EH (cell line): Measurements from ENCODE around the gene IFNL4.
A peak's percentile ranks its signal among the peaks of the same experiment; 100 is the strongest.
"Not testable (repeated sequence)": the region's sequence is repeated elsewhere in the genome, so short reads cannot be mapped to it uniquely, and the experiment has no call there.

ENCODE experiments used
- DNase-seq: peaks from one replicate; pipeline ENCODE4 v3.0.0-alpha.2; 2015; ENCODE audit warnings: low read depth

IFNL4 gene

DNA sequence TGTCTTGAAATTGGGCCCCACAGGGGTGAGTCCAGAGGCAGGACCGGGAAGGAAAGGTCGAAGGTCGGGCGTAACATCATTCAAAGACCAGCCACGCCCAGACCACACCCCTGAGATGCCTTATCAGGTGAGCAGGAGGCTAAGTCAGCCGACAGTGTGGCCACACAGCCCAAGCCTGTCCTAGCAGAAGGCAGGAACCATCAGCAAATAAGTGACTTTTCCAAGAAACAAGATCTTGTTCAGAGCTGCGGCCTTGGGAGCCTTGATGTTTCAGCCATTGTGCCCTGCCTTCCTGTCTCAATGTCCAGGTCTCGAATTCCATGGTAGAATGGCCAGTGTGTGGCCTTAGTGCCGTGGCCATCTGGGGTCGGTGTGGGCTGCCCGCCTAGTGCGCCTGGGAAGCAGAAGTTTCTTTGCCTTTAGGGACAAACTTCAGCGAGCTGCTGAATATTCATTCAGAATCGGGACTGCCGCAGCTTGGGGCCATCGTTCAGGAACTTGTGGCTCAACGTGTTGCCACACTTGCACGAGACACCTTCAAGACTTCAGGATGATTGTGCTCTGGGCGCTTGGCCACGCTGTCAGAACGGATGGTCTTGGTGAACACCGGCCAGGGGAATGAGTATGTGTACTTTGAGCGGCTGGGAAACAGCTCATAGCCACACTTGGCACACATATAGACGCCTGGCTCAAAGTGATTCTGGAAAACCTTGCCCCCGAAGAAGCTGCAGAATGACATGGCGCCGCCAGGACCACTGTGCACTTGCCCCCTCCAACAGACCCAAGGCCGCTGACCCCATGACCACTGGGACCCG, 6.1 kb upstream of the IFNL4 start:
- no peak for DNase-seq

DNA sequence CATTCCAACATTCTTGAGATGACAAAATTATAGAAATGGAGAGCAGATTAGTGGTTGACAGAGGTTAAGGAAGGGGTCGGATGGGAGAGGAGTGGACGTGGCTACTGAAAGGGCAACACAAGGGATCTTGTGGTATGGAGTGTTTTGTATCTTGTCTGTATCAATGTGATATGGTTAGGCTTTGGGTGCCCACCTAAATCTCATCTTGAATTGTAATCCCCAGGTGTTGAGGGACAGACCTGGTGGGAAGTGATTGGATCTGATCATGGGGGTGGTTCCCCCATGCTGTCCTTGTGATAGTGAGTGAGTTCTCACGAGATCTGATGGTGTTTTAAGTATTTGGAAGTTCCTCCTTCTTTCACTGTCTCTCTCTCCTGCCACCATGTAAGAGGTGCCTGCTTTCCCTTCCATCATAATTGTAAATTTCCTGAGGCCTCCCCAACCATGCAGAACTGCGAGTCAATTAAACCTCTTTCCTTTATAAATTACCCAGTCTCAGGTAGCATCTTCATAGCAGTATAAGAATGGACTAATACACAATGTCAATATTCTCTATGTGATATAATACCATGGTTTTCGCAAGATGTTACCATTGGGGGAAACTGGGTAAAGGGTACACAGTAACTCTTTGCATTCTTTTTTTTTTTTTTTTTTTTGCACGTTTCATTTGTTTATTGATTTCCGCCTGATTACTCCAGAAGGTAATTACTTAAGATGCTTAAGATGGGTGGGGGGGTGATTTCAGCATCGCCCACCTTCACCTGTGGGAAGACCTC, 4.9 kb upstream of the IFNL4 start:
- no peak for DNase-seq

DNA sequence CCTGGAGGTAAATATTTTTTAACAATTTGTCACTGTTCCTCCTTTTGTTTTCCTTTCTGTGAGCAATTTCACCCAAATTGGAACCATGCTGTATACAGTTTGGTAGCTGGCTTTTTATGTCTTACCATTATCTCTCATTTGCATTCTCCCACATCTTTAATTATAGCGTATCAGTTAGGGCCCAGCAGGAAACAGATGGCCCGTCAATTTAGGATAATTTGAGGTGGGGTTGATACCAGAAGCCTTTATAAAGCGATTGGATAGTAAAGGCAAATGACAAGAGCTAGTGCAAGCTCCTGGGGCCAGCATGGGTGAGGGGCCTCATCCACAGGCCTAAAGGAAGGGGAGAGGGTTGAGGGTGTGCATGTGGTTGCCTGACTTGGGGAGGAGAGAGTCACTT, 3.8 kb upstream of the IFNL4 start:
- DNase-seq, result no peak

DNA sequence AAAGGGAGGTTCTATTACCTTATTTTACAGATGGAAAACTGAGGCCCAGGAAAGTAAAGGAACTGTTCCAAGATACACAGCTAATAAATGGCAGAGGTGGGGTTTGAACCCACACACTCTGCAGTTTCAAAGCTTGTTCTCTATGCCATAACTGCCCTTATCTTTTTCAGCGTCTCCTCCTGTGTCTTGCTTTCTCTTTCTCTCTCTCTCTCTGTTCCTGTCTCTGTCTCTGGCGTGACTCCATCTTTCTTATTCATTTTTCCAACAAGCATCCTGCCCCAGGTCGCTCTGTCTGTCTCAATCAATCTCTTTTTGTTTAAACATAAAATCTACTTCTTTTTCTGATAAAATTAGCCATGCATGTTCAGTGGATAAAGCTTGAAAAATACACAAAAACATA, 3.2 kb upstream of the IFNL4 start:
- no peak for DNase-seq

DNA sequence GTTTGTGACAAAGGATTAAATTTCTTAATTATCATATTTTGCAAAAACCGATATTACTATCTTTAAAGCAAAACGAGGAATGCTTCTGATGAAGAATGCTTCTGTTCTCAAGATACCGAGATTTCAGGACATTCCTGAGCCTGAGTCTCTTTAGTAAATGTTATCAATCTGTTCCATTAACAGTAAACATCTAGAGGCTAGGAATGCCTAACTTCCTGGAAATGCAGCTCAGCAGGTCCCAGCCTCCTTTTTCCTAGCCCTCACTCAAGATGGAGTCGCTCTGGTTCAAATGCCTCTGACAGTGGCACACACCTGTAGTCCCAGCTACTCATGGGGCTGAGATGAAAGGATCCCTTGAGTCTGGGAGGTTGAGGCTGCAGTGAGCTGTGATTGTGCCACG, 2.4 kb upstream of the IFNL4 start:
- no peak for DNase-seq

DNA sequence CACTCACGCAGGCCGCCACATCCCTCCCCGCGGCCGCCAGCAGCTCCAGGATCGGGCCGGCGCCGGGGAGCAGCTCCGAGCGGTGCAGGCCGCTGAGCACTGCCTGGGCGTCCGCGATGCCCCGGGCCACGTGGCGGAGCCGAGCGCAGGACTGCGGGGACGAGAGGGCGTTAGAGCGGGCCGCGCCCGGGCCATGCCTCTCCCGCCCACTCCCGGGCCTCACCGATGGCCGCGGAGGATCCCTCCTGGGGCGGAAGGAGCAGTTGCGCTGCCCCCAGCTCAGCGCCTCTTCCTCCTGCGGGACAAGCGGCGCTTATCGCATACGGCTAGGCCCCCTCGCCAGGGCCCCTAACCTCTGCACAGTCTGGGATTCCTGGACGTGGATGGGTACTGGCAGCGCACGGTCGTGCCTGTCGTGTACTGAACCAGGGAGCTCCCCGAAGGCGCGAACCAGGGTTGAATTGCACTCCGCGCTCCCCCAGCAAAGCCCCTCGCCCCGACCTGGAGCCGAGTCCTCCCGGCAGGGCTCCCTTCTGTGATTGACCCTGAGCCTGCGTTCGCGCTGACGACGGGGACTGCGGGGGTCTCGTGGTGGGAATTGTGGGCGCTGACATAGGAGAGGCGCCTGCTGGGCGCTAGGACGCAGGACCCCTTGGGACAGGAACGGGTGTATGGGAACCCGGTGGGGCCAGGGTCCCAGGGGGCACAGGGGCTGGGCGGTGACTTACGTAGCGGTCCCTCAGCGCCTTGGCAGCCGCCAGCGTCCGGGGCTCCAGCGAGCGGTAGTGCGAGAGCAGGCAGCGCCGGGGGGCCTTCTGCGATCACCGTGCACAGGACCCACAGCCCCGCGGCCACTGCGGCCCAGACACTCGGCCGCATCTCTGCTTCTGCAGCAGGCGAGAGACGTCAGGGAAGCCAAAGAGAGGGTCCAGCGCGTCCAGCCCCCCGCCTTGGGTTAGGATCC, 673 bp downstream of the IFNL4 start:
- DNase-seq, result no peak

DNA sequence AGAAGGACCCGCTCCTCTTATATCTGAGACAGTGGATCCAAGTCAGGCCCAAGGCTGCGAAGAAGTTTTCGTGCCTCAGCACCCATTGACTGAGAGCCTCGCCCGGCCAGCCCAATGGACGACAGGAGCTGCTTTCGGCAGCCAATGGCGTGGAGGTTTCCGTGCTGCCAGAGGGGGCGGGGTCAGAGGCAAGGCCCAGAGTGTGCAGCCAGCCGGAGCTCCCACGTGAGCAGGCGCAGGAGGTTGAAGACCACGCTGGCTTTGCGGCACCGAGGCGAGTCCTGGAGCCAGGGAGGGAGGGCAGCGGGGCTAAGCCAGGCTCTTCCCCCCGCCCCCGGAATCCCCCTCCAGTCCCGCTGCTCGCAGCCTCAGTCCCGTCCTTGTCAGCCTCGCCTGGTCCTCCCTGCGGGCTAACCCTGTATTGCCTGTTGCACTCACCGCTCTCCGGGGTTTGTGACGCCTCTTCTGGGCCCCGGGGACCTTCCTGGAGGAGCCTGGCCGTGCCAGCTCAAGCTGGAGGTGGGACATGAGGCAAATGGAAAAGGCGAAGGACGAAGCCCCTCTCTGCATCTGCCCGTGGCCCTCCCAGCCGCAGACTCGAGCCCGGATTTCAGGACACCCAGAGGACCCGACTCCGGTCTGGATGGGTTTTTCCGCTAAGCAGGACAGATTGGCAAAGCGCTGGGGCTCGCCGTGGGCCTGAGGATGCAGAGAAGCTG, 1.5 kb downstream of the IFNL4 start:
- peak; percentile 28 for DNase-seq

DNA sequence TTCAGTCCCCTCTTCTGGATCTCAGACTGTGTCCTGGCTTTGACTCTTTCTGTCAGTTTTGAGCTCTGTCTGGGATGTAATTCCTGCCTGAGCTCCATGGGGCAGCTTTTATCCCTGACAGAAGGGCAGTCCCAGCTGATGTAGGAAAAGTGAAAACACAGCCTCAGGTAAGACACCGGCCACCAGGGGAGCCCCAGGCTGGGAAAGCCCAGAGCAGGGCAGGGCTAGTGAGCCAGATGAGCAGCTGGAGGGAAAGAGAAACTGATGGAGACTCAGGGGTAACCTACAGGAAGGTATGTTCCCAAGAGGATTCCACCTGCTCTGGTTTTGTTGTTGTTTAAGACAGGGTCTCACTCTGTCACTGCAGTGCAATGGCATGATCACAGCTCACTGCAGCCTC, 3.5 kb downstream of the IFNL4 start:
- DNase-seq, result not testable (repeated sequence)

DNA sequence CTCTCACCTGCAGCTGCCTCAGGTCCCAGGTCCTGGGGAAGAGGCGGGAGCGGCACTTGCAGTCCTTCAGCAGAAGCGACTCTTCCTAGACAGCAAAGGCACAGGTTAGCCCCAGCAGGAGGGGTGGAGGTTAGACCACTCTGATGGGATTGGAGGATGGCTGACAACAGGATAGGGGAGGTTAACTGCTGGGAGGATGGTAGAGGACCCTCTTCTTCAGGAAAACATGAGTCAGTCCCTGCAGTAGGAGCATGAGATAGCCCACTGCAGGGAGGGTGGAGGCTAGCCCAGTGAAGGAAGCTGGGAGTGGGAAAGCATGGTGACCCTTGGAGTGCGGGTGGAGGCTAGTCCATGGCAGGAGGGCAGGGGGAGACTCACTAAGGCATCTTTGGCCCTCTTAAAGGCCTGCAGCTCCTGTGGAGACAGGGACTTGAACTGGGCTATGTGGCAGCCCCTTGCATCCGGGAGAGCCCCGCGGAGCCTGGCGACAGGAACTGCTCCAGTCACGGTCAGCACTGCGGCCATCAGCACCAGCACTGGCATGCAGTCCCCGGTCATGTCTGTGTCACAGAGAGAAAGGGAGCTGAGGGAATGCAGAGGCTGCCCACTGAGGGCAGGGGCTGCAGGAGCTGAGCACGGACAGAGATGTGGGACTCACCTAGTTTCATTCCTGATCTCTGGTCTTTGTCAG, 4.1 kb downstream of the IFNL4 start, which contains the start of gene IFNL3:
Gene IFNL3, minus strand, starts transcription at position 597 of the 691 bp plus-strand sequence. Its CDS starts 39 bp downstream, at position 558.
- DNase-seq, result not testable (repeated sequence)

DNA sequence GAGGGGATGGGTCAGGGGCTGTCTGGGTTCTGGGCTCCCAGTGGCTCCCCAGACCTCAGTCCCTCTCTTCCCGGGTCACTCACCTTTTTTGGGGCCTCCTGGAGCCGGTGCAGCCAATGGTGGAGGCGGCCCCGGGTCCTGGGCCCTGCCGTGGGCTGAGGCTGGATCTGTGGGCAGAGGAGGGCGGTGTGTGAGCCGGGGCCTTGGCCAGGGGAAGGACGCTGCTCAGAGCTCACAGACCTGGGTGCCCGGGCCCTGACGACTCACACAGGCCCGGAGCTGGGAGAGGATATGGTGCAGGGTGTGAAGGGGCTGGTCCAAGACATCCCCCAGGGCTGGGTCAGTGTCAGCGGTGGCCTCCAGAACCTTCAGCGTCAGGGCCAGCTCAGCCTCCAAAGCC, 4.9 kb downstream of the IFNL4 start:
- DNase-seq, result not testable (repeated sequence)

DNA sequence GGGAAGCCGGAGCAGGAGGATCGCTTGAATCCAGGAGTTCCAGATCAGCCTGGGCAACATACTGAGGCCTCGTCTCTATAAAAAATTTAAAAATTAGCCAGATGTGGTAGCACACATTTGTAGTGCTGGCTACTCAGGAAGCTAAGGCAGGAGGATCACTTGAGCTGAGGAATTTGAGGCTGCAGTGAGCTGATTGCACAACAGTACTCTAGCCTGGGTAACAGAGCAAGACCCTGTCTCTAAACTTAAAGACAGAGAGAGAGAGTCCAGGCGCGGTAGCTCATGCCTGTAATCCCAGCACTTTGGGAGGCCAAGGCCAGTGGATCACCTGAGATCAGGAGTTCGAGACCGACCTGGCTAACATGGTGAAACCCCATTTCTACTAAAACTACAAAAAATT, 8.2 kb downstream of the IFNL4 start:
- no peak for DNase-seq

DNA sequence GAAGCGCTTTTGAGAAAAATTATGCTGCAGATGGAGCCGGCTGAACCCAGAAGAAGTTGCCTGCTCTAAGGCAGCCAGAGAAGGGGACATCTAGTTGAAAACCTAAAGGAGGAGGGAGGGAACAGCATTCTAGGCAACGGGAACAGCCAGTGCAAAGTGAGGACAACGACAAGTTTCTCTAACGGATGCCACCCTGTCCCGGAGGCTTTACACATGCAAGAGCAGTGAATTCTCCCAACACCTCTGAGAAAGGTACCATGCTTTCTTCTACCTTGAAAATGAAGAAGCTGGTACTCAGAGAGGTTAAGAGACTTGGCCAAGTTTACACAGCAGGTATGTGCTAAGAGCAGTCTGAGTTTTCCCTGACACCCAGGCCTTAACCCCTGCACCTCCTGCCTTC, 9.7 kb downstream of the IFNL4 start:
- no peak for DNase-seq

DNA sequence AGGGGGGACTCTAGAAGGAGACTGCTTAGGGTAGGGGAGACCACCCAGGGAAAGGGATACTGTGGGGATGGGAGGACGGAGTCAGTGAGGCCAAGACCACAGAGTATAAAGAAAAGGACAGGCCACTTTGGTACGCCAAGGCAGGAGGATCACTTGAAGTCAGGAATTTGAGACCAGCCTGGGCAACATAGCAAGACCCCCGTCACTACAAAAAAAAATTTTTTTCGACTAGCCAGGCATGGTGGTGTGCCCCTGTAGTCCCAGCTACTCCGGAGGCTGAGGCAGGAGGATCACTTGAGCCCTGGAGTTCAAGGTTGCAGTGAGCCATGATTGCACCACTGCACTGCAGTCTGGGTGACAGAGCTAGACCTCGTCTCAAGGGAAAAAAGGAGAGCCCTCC, 10.4 kb downstream of the IFNL4 start:
- no peak for DNase-seq

DNA sequence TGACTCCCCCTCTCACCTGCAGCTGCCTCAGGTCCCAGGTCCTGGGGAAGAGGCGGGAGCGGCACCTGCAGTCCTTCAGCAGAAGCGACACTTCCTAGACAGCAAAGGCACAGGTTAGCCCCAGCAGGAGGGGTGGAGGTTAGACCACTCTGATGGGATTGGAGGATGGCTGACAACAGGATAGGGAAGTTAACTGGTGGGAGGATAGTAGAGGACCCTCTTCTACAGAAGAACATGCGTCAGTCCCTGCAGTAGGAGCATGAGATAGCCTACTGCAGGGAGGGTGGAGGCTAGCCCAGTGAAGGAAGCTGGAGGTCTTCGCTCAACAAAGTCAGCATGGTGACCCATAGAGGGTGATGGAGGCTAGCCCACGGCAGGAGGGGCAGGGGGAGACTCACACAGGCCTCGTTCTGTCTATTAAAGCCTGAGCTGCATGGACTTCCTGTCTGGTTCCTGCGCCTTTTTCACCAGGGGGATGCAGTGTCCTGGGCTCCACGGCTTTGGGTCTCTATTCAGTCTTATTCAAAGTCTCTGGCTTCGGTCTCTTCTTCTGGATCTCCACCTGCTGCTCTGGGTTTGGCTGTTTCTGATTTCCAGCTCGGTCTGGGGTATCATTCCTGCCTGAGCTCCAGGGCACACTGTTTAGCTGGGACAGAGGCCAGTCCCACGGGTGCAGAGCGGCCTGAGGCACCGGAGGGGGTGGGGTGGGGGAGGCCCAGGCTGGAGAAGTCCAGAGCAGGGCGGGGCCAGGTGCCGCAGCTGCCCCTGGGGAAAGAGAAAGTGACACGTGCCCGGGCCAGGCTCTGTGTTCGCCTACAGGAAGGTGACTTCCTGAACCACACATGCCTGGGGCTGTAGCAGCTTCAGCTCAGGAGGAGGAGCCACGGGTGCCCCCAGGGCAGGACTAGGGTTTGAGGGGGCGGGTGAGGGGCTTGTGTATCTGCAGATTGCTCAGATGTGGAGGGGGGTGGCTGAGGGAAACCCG, 11.2 kb downstream of the IFNL4 start:
- no peak for DNase-seq

DNA sequence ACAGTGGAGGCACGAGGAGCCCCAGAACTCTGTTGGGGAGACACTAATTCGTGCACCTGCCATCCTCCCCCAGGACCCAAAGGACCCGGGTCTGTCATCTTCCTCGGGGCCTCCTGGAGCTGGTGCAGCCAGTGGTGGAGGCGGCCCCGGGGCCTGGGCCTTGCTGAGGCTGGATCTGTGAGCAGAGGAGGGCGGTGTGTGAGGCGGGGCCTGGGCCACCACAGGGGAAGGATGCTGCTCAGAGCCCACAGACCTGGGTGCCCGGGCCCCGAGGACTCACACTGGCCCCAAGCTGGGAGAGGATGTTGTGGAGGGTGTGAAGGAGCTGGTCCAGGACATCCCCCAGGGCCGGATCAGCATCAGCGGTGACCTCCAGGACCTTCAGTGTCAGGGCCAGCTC, 12.1 kb downstream of the IFNL4 start:
- no peak for DNase-seq

DNA sequence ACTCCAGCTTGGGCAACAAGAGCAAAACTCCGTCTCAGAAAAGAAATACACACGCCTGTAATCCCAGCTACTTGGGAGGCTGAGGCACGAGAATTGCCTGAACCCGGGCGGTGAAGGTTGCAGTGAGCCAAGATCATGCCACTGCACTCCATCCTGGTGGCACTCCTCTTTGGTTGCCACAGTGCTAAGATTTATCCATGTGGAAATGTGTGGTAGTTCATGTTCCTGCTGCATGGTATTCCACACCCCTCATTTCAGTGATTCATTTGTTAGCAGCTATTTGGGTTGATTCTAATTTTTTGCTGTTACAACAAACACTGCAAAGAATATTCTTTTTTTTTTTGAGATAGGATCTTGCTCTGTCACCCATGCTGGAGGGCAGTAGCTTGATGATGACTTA, 15.9 kb downstream of the IFNL4 start:
- DNase-seq, result no peak

DNA sequence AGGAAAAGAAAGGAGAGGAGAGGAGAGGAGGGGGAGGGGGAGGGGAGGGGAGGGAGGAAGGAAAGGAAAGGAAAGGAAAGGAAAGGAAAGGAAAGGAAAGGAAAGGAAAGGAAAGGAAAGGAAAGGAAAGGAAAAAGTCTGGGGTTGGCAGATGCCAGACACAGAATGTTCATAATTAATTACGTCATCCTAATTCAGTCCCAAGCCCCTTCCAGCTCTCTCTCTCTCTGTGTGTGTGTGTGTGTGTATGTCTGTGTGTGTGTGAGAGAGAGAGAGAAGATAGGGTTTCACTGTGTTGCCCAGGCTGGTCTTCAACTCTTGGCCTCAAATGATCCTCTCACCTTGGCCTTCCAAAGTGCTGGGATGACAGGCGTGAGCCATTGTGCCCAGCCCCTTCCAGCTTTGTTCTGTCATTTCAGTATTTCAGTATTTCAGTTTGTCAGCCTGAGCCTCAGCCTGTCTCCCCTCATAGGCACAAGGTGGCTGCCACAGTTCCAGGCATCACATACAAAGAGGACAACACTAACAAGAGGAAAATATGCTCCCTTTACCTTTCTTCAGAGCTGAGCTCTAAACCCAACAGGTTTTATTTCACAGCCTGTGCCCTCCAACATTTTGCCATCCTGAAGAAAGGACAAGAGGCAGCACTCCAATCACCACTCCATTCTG, 18.4 kb downstream of the IFNL4 start:
- DNase-seq, result no peak

DNA sequence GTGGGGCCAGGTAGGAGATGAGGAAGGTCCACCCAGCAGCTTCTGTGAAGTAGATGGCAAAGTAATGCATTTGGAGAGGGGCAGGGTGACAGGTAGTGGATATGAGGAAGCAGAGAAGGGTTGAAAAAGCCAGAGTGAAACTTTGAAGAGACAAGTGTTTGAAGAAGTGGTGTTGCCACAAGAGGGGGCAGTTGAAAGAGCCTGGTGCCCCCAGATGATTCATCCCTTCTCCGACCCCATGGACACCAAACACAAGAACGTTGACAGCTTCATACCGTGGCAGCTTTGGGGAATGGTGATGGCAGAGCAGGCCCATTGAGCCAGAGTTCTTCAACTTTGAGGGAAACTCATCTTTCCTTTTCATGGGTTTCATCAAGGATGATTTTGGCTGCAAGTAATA, 23.7 kb downstream of the IFNL4 start:
- DNase-seq, result no peak

DNA sequence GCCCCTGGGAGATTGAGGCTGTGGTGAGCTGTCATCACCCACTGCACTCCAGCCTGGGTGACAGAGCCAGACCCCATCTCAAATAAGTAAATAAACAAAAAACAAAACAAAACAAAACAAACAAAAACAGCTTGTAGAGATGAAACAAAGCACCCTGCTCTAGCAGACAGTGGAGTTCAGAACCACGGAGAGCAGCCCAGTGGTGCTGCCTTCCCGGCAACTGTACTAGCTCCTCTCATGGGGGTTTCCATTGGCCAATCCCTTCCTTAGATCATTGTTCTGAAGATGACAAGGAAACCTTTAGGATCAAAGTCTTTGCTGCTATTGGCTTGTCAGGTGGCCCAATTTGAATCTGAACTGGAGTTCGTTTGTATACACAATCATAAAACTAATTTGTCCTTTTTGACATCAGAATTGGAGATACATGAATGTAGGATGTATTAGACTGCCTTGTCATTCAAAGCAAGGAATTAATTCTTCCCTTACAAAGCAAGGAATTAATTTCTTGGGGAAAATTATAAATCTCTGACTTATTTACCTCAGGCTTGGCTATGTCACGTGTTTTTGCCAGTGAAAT, 24.9 kb downstream of the IFNL4 start:
- DNase-seq, result peak; percentile 41
